Gastroesophageal sphincter (tissue), 3 donors: ENCODE results near the gene SPRY4.
"Not testable (repeated sequence)": the region's sequence is repeated elsewhere in the genome, so short reads cannot be mapped to it uniquely, and the experiment has no call there.

Experiments used
- CTCF ChIP-seq, 4 experiments: fragments of 200-600 bp in 2 of 4; fragments of 450-650 bp in 2 of 4; sonication (generic) in 1 of 4; IDR thresholded peaks; one replicate each; pipeline ENCODE4 v1.5.1; 2017 to 2019; ENCODE audit warnings: antibody characterized with exemption in 4 of 4, mild to moderate bottlenecking in 2 of 4, moderate library complexity in 2 of 4
- EP300 ChIP-seq: sonication (generic); formaldehyde crosslinking; IDR thresholded peaks from one replicate; pipeline ENCODE4 v1.6.1; 2017; ENCODE audit warnings: antibody characterized with exemption, mild to moderate bottlenecking
- POLR2AphosphoS5 ChIP-seq: sonication (generic); formaldehyde crosslinking; IDR thresholded peaks from one replicate; pipeline ENCODE4 v1.6.1; 2017; ENCODE audit warnings: antibody characterized with exemption

- not testable (repeated sequence) for TF ChIP-seq CTCF (IDR thresholded peaks at IDR 0.05); EP300; POLR2AphosphoS5
Measured at GRCh38 chr5:142297786-142298185, 27.0 kb downstream of the SPRY4 start.
